HEK293T (cell line): ENCODE measurements around the gene PDGFA.

Experiments used
- BHLHE40 ChIP-seq: fragments of 450-650 bp; IDR thresholded peaks from 2 replicates; pipeline ENCODE4 v1.6.1; 2016; ENCODE audit warnings: mild to moderate bottlenecking, moderate library complexity, borderline replicate concordance
- FOXM1 ChIP-seq: fragments of 450-650 bp; IDR thresholded peaks from 2 replicates; pipeline ENCODE4 v1.6.1; 2017; ENCODE audit warnings: mild to moderate bottlenecking, borderline replicate concordance
- TARDBP ChIP-seq: fragments of 450-650 bp; IDR thresholded peaks from 2 replicates; pipeline ENCODE4 v1.6.1; 2016

- TF ChIP-seq BHLHE40, result no peak
- TF ChIP-seq TARDBP, result no peak
- TF ChIP-seq FOXM1, result no peak
Observed at GRCh38 chr7:495761-496321, 23.8 kb downstream of the PDGFA start.
